Testis (tissue), 3 donors: ENCODE results near the gene DCK. TPM values are rescaled to one million over a fixed set of nuclear protein-coding genes. Genes with fewer than 3 reads are reported as not detected.
A peak's percentile ranks its signal among the peaks of the same experiment; 100 is the strongest.

Experiments
- DNase-seq: peaks from one replicate; pipeline ENCODE4 v3.0.0-alpha.2; 2019
- H3K27ac ChIP-seq, 2 donors: fragments of 200-600 bp; sonication (generic); one replicate each; pipeline ENCODE4 v1.5.1; 2019
- H3K27me3 ChIP-seq: fragments of 200-600 bp; sonication (generic); one replicate; pipeline ENCODE4 v1.5.1; 2019
- H3K36me3 ChIP-seq: fragments of 200-600 bp; sonication (generic); one replicate; pipeline ENCODE4 v1.5.1; 2017; ENCODE audit warnings: low read depth; ENCODE audit errors: missing control alignments
- H3K4me1 ChIP-seq: fragments of 200-600 bp; sonication (generic); one replicate; pipeline ENCODE4 v1.5.1; 2019
- H3K4me3 ChIP-seq, 2 donors: fragments of 200-600 bp; sonication (generic); one replicate each; pipeline ENCODE4 v1.5.1; 2017 to 2019
- H3K9me3 ChIP-seq: fragments of 200-600 bp; sonication (generic); one replicate; pipeline ENCODE4 v1.5.1; 2017
- POLR2A ChIP-seq: fragments of 450-650 bp; IDR thresholded peaks from one replicate; pipeline ENCODE4 v1.6.1; 2017; ENCODE audit warnings: antibody characterized with exemption, mild to moderate bottlenecking, moderate library complexity
- WGBS, 2 donors: methylation state at CpG; one replicate each; pipeline ENCODE4 v1.1.5; 2018; 5-methylcytosine and 5-hydroxymethylcytosine counted together
- intact Hi-C: fragments of 100-400 bp; cut with DNase I; formaldehyde crosslinking; loops from one replicate; pipeline ENCODE4 v1.15.1; 2023; ENCODE audit warnings: low total_unique reads
- polyA plus RNA-seq: library from polyadenylated mRNA; stranded (reverse); fragments of 350-450 nt; fragmentation: Illumina TruSeq; extraction: RNeasy Lipid Tissue Mini Kit (QIAGEN cat#74804); gene quantifications from one replicate; pipeline ENCODE4 v1.2.3, GENCODE V29; 2014; ENCODE audit warnings: low read depth, low replicate concordance; ENCODE audit not compliant: insufficient read depth
- total RNA-seq, 2 donors: library from RNA; depleted of rRNA; stranded (reverse); fragments of >200 nt; gene quantifications; one replicate each; pipeline ENCODE4 v1.2.3, GENCODE V29; 2016
- TF ChIP-seq, protein P1 (sequence below), 3 experiments: fragments of 450-650 bp in 2 of 3; fragments of 200-600 bp in 1 of 3; sonication (generic) in 1 of 3; IDR thresholded peaks; one replicate each; pipeline ENCODE4 v1.5.1; 2016 to 2019; ENCODE audit warnings: antibody characterized with exemption in 3 of 3, mild to moderate bottlenecking in 2 of 3, moderate library complexity in 1 of 3

The DCK gene
- total and polyA plus RNA-seq, 3 donors from 2014 or later, result 12.8 to 14.6 (median 13.0) TPM

GRCh38 chr4:71006203-71006907 lies 12.9 kb downstream of the DCK start:
- intact Hi-C loops, result no loop called here

DNA sequence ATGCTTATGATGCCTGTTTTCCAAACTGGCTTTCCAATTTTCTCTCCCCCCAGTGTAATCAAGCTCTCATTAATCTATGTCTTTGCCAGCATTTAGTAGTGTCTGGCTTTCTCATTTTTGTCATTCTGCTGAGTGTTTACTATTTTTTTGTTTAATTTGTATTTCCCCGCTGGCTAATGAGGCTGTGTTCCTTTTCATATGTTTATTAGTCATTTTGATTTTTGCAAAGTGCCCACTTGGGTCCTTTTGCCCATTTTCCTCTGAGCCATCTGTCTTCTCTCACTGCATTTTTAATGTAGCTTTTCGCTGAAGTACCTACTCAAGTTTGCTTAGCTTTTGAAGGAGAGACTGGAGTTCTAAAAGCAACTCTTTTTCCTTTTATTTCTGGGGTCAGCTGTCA lies 14.7 kb downstream of the DCK start:
- Histone ChIP-seq H3K36me3 (no peaks in the 10 kb centered on the region), H3K9me3 (no peaks in the 10 kb centered on the region), H3K4me1 (no peaks in the 10 kb centered on the region), H3K27ac (no peak overlapping the region), H3K4me3 (no peak overlapping the region), H3K27me3 (no peaks in the 10 kb centered on the region)
- no peak for DNase-seq
- no peak for TF ChIP-seq POLR2A
- TF ChIP-seq, protein P1, sequence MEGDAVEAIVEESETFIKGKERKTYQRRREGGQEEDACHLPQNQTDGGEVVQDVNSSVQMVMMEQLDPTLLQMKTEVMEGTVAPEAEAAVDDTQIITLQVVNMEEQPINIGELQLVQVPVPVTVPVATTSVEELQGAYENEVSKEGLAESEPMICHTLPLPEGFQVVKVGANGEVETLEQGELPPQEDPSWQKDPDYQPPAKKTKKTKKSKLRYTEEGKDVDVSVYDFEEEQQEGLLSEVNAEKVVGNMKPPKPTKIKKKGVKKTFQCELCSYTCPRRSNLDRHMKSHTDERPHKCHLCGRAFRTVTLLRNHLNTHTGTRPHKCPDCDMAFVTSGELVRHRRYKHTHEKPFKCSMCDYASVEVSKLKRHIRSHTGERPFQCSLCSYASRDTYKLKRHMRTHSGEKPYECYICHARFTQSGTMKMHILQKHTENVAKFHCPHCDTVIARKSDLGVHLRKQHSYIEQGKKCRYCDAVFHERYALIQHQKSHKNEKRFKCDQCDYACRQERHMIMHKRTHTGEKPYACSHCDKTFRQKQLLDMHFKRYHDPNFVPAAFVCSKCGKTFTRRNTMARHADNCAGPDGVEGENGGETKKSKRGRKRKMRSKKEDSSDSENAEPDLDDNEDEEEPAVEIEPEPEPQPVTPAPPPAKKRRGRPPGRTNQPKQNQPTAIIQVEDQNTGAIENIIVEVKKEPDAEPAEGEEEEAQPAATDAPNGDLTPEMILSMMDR (IDR thresholded peaks at IDR 0.05), result no peak
- intact Hi-C loops, result no loop called here
- 93 to 96% methylated on average over 2 of the region's 2 CpGs for WGBS, 2 donors

More at GRCh38 chr4:71006203-71006907, 12.9 kb downstream of the DCK start:
- TF ChIP-seq, protein P1 (IDR thresholded peaks at IDR 0.05), result no peak
- TF ChIP-seq POLR2A, result no peak
- H3K4me1 ChIP-seq, result no peaks in the 10 kb centered on the region
- no peak overlapping the region for H3K4me3 ChIP-seq
- no peaks in the 10 kb centered on the region for H3K36me3 ChIP-seq
- no peak overlapping the region for H3K27ac ChIP-seq
- DNase-seq, result no peak
- no peaks in the 10 kb centered on the region for H3K27me3 ChIP-seq
- 91 to 93% methylated on average over 6 of the region's 6 CpGs for WGBS, 2 donors
- no peaks in the 10 kb centered on the region for H3K9me3 ChIP-seq

GRCh38 chr4:71009086-71009485 lies 15.6 kb downstream of the DCK start:
- Histone ChIP-seq H3K27me3 (no peaks in the 10 kb centered on the region), H3K4me1 (no peaks in the 10 kb centered on the region), H3K9me3 (no peaks in the 10 kb centered on the region), H3K27ac (no peak overlapping the region), H3K36me3 (no peaks in the 10 kb centered on the region), H3K4me3 (no peak overlapping the region)
- 75 to 78% methylated on average over 3 of the region's 3 CpGs for WGBS, 2 donors
- intact Hi-C loops, result no loop called here
- DNase-seq, result no peak
- TF ChIP-seq POLR2A, result no peak
- TF ChIP-seq, protein P1 (IDR thresholded peaks at IDR 0.05), result no peak

DNA sequence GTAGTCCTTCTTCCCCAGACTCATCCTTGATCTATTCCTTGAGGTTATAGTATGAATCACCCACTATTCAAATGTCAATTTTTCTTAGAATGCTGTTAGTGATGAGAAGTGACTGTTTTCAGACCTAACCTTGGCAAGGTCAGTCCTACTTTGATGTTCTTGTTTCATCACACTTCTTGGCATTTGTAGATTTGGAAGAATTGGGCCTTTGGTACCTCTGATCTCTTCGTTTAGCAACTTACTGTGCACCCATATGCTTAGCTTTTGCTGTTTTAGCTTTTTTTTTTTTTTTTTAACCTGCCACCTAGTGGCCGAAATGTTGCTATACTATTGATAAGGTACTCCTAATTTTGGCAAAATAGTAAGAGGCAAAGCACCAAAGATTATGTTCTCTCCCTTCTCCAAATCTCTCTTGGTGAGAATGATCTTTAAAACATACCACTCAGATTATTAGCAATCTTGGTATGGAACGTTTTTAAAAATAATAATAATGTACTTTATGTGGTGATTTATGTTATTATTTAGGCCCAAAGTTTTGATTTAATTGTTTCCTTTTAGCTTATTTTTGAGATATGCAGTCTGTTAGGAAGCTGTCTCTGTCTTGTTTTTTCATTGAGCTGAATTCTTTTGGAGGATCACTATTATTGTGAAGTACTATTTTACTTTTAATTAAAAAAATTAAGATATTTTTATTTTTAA lies 16.6 kb downstream of the DCK start:
- no peaks in the 10 kb centered on the region for H3K4me1 ChIP-seq
- H3K27me3 ChIP-seq, result no peaks in the 10 kb centered on the region
- TF ChIP-seq, protein P1 (IDR thresholded peaks at IDR 0.05), result peak; percentile 26 to 89 (median 66)
- TF ChIP-seq POLR2A, result no peak
- no peaks in the 10 kb centered on the region for H3K36me3 ChIP-seq
- no peak for DNase-seq
- H3K4me3 ChIP-seq, result no peak overlapping the region
- no peak overlapping the region for H3K27ac ChIP-seq
- intact Hi-C loops, result no loop called here
- no peaks in the 10 kb centered on the region for H3K9me3 ChIP-seq
- 18 to 21% methylated on average over 3 of the region's 3 CpGs for WGBS, 2 donors
